GM12878 (cell line): Measurements from ENCODE around the gene KCNQ1. TPM values are rescaled to one million over a fixed set of nuclear protein-coding genes. Genes with fewer than 3 reads are reported as not detected.

ENCODE experiments used
- ATAC-seq: fragments of 200-7000 bp; cut with Tn5 transposase; 3 replicates; pipeline ENCODE4 v1.9.1; 2020; ENCODE audit warnings: mild to moderate bottlenecking, moderate library complexity
- BruUV-seq: library from RNA; stranded (reverse); fragments of 400-500 nt; replicated peaks from 2 replicates; lab custom pipeline; 2021; lab: Mats Ljungman, UMichigan
- CTCF ChIA-PET: fragments of 300-600 bp; sonication (Branson Sonifier 250); formaldehyde crosslinking; extraction: SDS; loops from one replicate; lab custom pipeline; 2021; ENCODE audit warnings: inconsistent platforms; lab: Yijun Ruan, JAX
- POLR2A ChIA-PET: fragments of 350-600 bp; formaldehyde crosslinking; extraction: SDS; loops from one replicate; lab custom pipeline; 2021; ENCODE audit warnings: inconsistent platforms; lab: Charles Lee
- RAD21 ChIA-PET: fragments of 300-600 bp; sonication (Branson Sonifier 250); formaldehyde crosslinking; loops from one replicate; lab custom pipeline; 2023; ENCODE audit warnings: antibody characterized with exemption; ENCODE audit not compliant: unreplicated experiment; lab: Charles Lee
- SMC1A ChIA-PET: fragments of 300-600 bp; sonication (Branson Sonifier 250); formaldehyde crosslinking; loops from one replicate; lab custom pipeline; 2023; ENCODE audit not compliant: unreplicated experiment, uncharacterized antibody; lab: Charles Lee
- DNase-seq: peaks from one replicate; pipeline ENCODE4 v3.0.0-alpha.2; 2011; ENCODE audit warnings: low read depth, low spot score
- FAIRE-seq: peaks from 3 replicates; lab custom pipeline; 2011; peaks lifted over from hg19 to GRCh38; lab: Jason Lieb, UNC
- H2AFZ ChIP-seq: 2 replicates; pipeline ENCODE4 v1.6.0; 2011; ENCODE audit warnings: low read depth, low read length, control low read depth; ENCODE audit not compliant: control insufficient read depth
- H3K27ac ChIP-seq: 2 replicates; pipeline ENCODE4 v1.5.1; 2011; ENCODE audit warnings: control low read depth; ENCODE audit not compliant: control insufficient read depth, insufficient read depth
- H3K27me3 ChIP-seq, 2 experiments: replicated peaks in 1 of 2; 2 replicates each; pipeline versions ENCODE4 v1.6.0 to v1.6.1; 2011; ENCODE audit warnings: low read length in 1 of 2; ENCODE audit not compliant: control insufficient read depth in 2 of 2, insufficient read depth in 2 of 2
- H3K36me3 ChIP-seq, 2 experiments: 2 replicates each; pipeline ENCODE4 v1.5.1; 2011; ENCODE audit warnings: low read length in 1 of 2; ENCODE audit not compliant: control insufficient read depth in 2 of 2, insufficient read depth in 2 of 2
- H3K4me1 ChIP-seq: 2 replicates; pipeline ENCODE4 v1.6.1; 2011; ENCODE audit warnings: mild to moderate bottlenecking, low read length, moderate library complexity, mixed read lengths; ENCODE audit not compliant: control insufficient read depth, insufficient read depth
- H3K4me2 ChIP-seq: 2 replicates; pipeline ENCODE4 v1.6.0; 2011; ENCODE audit warnings: control low read depth; ENCODE audit not compliant: control insufficient read depth, insufficient read depth
- H3K4me3 ChIP-seq: fragments of 200-600 bp; sonication (generic); 2 replicates; pipeline ENCODE4 v1.5.1; 2016
- H3K79me2 ChIP-seq: 2 replicates; pipeline ENCODE4 v1.6.0; 2011; ENCODE audit warnings: low read length; ENCODE audit not compliant: control insufficient read depth, insufficient read depth
- H3K9ac ChIP-seq: 2 replicates; pipeline ENCODE4 v1.8.0; 2011; ENCODE audit warnings: low read length, control low read depth, mixed read lengths; ENCODE audit not compliant: control insufficient read depth, insufficient read depth
- H3K9me3 ChIP-seq: replicated peaks from 3 replicates; pipeline ENCODE4 v1.5.1; 2011; ENCODE audit warnings: mild to moderate bottlenecking, low read length; ENCODE audit not compliant: control insufficient read depth, insufficient read depth
- H4K20me1 ChIP-seq: 2 replicates; pipeline ENCODE4 v1.6.0; 2011; ENCODE audit not compliant: control insufficient read depth, insufficient read depth
- CHD4 ChIP-seq: fragments of 200-600 bp; sonication (generic); IDR thresholded peaks from 2 replicates; pipeline ENCODE4 v1.6.1; 2016; ENCODE audit warnings: mild to moderate bottlenecking
- WGBS: methylation state at CpG from one replicate; pipeline ENCODE4 v1.1.6; 2016; ENCODE audit warnings: low lambda C conversion rate; ENCODE audit not compliant: insufficient replicate concordance, insufficient coverage; ENCODE audit errors: missing lambda C conversion rate; 5-methylcytosine and 5-hydroxymethylcytosine counted together
- in situ Hi-C: fragments of 300-500 bp; cut with MboI; formaldehyde crosslinking; loops from 9 replicates; pipeline ENCODE4 v1.14.3; 2018; ENCODE audit warnings: mixed read lengths
- intact Hi-C: fragments of 100-400 bp; cut with micrococcal nuclease; formaldehyde crosslinking; loops from one replicate; pipeline ENCODE4 v1.14.2; 2022; ENCODE audit not compliant: unreplicated experiment
- polyA plus RNA-seq, 11 experiments: library from polyadenylated mRNA; depleted of rRNA in 4 of 11; unstranded in 6 of 11; stranded (reverse) in 5 of 11; fragments of >200 nt; fragmentation: Nextera tagmentation in 4 of 11; fragmentation: Illumina TruSeq in 1 of 11; extraction: Ambion mirVana in 4 of 11; extraction: Trizol in 1 of 11; gene quantifications; 1 replicate in 1 of 11; 2 replicates in 10 of 11; pipeline versions ENCODE4 v1.2.1 to v1.2.3, GENCODE V29; 2011 to 2016; ENCODE audit warnings: inconsistent platforms in 2 of 11, missing spikeins in 2 of 11, low read depth in 1 of 11
- total RNA-seq, 4 experiments: library from RNA; depleted of rRNA in 3 of 4; stranded (reverse); fragments of >200 nt in 3 of 4; fragmentation: Illumina TruSeq in 1 of 4; extraction: Trizol in 1 of 4; gene quantifications; 2 replicates each; pipeline versions ENCODE4 v1.2.1 to v1.2.3, GENCODE V29; 2013 to 2021
- TF ChIP-seq, protein P1 (sequence below): fragments of 450-650 bp; IDR thresholded peaks from 2 replicates; pipeline ENCODE4 v1.6.1; 2017; ENCODE audit warnings: mild to moderate bottlenecking, moderate library complexity
- TF ChIP-seq, protein P2 (sequence below), 3 experiments: IDR thresholded peaks in 2 of 3; conservative IDR thresholded peaks in 1 of 3; 2 replicates each; pipeline ENCODE4 v1.5.1; 2011; ENCODE audit warnings: low read depth in 3 of 3, low read length in 3 of 3, mild to moderate bottlenecking in 3 of 3, control low read depth in 2 of 3, moderate library complexity in 2 of 3, inconsistent platforms in 1 of 3, mixed read lengths in 1 of 3; ENCODE audit not compliant: control insufficient read depth in 2 of 3, insufficient read depth in 1 of 3; ENCODE audit errors: extremely low read depth in 1 of 3
- TF ChIP-seq, protein P3 (sequence below): fragments of 450-650 bp; conservative IDR thresholded peaks from 2 replicates; pipeline ENCODE4 v1.6.1; 2017; ENCODE audit warnings: mild to moderate bottlenecking, moderate library complexity

Gene KCNQ1
- total and polyA plus RNA-seq, 10 of the 15 experiments (the other 5 are each of a cell fraction or from before 2014, with no cell fraction given): 0.03 to 0.15 (median 0.12) TPM; not detected in 7

DNA sequence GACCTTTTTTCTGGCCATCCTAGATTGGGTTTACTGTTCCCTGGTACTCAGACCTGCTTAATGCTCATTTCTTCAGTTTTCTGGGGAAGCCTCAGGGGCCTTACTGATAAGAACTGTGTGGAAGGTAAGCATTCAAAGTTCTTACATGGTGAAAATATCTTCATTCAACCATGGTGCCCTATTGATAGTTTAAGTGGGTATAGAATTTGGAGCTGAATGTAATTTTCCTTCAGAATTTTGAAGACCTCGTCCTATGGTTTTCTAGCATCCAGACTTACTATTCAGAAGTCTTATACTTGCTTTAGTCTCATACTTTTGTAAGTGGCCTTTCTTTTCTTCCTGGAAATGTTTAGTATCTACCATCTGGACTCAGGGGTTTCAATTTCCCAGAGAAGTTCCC, 365.0 kb downstream of the KCNQ1 start (continued):
- TF ChIP-seq, protein P1, sequence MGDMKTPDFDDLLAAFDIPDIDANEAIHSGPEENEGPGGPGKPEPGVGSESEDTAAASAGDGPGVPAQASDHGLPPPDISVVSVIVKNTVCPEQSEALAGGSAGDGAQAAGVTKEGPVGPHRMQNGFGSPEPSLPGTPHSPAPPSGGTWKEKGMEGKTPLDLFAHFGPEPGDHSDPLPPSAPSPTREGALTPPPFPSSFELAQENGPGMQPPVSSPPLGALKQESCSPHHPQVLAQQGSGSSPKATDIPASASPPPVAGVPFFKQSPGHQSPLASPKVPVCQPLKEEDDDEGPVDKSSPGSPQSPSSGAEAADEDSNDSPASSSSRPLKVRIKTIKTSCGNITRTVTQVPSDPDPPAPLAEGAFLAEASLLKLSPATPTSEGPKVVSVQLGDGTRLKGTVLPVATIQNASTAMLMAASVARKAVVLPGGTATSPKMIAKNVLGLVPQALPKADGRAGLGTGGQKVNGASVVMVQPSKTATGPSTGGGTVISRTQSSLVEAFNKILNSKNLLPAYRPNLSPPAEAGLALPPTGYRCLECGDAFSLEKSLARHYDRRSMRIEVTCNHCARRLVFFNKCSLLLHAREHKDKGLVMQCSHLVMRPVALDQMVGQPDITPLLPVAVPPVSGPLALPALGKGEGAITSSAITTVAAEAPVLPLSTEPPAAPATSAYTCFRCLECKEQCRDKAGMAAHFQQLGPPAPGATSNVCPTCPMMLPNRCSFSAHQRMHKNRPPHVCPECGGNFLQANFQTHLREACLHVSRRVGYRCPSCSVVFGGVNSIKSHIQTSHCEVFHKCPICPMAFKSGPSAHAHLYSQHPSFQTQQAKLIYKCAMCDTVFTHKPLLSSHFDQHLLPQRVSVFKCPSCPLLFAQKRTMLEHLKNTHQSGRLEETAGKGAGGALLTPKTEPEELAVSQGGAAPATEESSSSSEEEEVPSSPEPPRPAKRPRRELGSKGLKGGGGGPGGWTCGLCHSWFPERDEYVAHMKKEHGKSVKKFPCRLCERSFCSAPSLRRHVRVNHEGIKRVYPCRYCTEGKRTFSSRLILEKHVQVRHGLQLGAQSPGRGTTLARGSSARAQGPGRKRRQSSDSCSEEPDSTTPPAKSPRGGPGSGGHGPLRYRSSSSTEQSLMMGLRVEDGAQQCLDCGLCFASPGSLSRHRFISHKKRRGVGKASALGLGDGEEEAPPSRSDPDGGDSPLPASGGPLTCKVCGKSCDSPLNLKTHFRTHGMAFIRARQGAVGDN: no peak

DNA sequence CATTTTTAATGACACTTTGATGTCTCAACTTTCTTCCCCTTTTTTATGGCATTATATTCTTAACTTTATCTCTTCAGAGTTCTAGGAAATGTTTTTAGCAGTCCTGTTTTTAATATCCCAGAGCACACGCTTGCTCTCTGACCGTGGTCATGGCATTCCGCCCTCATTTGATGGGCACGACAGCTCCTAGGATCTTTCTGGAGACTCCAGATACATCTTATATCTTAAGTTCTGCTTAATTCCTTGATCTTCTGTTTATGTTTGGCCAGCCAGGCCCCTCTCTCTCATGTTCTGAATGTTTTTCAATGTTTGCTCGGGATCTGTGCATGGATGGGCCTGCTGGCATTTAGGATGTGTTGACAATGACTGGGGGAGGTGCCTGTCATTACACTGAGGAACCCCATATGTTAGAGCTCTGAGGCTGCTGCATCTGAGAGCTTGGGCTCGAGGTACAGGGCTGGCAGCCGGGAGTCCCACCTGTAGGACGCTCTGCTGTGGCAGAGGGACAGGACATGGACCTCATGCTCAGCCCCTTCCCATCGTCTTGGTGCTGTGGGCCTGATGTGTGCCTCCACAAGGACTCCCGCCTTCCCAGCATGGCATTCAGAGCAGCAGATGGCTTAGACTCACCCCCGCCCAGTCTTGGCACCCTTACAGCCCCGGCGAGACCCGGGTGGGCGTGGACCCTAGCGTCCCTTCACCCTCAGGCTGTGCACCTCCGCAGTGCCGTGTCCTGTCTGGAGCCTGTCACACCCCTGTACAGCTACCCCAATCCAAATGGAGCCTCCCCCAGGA, 365.8 kb downstream of the KCNQ1 start:
- TF ChIP-seq, protein P2, sequence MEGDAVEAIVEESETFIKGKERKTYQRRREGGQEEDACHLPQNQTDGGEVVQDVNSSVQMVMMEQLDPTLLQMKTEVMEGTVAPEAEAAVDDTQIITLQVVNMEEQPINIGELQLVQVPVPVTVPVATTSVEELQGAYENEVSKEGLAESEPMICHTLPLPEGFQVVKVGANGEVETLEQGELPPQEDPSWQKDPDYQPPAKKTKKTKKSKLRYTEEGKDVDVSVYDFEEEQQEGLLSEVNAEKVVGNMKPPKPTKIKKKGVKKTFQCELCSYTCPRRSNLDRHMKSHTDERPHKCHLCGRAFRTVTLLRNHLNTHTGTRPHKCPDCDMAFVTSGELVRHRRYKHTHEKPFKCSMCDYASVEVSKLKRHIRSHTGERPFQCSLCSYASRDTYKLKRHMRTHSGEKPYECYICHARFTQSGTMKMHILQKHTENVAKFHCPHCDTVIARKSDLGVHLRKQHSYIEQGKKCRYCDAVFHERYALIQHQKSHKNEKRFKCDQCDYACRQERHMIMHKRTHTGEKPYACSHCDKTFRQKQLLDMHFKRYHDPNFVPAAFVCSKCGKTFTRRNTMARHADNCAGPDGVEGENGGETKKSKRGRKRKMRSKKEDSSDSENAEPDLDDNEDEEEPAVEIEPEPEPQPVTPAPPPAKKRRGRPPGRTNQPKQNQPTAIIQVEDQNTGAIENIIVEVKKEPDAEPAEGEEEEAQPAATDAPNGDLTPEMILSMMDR (IDR thresholded peaks at IDR 0.05 in 2 of 3, conservative IDR thresholded peaks at IDR 0.05 in 1 of 3; ENCODE audit: control insufficient read depth in 2 of 3, extremely low read depth in 1 of 3, insufficient read depth in 1 of 3, low read depth in 3 of 3, low read length in 3 of 3): no peak
- TF ChIP-seq, protein P3, sequence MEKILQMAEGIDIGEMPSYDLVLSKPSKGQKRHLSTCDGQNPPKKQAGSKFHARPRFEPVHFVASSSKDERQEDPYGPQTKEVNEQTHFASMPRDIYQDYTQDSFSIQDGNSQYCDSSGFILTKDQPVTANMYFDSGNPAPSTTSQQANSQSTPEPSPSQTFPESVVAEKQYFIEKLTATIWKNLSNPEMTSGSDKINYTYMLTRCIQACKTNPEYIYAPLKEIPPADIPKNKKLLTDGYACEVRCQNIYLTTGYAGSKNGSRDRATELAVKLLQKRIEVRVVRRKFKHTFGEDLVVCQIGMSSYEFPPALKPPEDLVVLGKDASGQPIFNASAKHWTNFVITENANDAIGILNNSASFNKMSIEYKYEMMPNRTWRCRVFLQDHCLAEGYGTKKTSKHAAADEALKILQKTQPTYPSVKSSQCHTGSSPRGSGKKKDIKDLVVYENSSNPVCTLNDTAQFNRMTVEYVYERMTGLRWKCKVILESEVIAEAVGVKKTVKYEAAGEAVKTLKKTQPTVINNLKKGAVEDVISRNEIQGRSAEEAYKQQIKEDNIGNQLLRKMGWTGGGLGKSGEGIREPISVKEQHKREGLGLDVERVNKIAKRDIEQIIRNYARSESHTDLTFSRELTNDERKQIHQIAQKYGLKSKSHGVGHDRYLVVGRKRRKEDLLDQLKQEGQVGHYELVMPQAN: no peak
- TF ChIP-seq CHD4: no peak
- TF ChIP-seq, all 136 proteins: peak for 0
- in situ Hi-C loops (no loop called here), intact Hi-C loops (no loop called here)
- no peak overlapping the region for H3K4me3 ChIP-seq
- POLR2A ChIA-PET: no interaction called here
- ATAC-seq: no peak
- H3K27ac ChIP-seq: no peak overlapping the region
- H3K36me3 ChIP-seq: no peaks in the 10 kb centered on the region
- H3K79me2 ChIP-seq: no peaks in the 10 kb centered on the region
- no peaks in the 10 kb centered on the region for H3K4me1 ChIP-seq
- no peak overlapping the region for H2AFZ ChIP-seq
- CTCF ChIA-PET: interaction anchor here (1.4 kb wide), 1 partner anchor 119 kb away, joined by 3 read pairs; no protein-coding TSS in a partner anchor
- H3K9me3 ChIP-seq: no peaks in the 10 kb centered on the region; the same call in 2 of the 3 replicates
- H3K27me3 ChIP-seq: no peaks in the 10 kb centered on the region
- no TSS peak for BruUV-seq
- RAD21 ChIA-PET: no interaction called here
- SMC1A ChIA-PET: no interaction called here
- H3K9ac ChIP-seq: no peak overlapping the region
- FAIRE-seq: no peak
- DNase-seq: no peak
- no peaks in the 10 kb centered on the region for H4K20me1 ChIP-seq
- WGBS: 44% methylated on average over 15 of the region's 18 CpGs
- H3K4me2 ChIP-seq: no peak overlapping the region
